Lung (tissue), 12 donors: Measurements from ENCODE around the gene F12. TPM values are rescaled to one million over a fixed set of nuclear protein-coding genes. Genes with fewer than 3 reads are reported as not detected.

ENCODE experiments used
- ATAC-seq: fragments of 200-7000 bp; cut with Tn5 transposase; one replicate; pipeline ENCODE4 v1.9.1; 2020; ENCODE audit warnings: moderate number of reproducible peaks; ENCODE audit not compliant: insufficient read depth, low FRiP score
- DNase-seq, 3 donors: peaks; one replicate each; pipeline ENCODE4 v3.0.0-alpha.2; 2013 to 2017
- H3K27ac ChIP-seq, 2 donors: one replicate each; pipeline ENCODE4 v1.5.1; 2013; ENCODE audit warnings: mild to moderate bottlenecking in 2 of 2, moderate library complexity in 2 of 2, control low read depth in 1 of 2, inconsistent platforms in 1 of 2, low read depth in 1 of 2, low read length in 1 of 2
- H3K27me3 ChIP-seq, 3 donors: one replicate each; pipeline ENCODE4 v1.5.1; 2013; ENCODE audit warnings: low read length in 2 of 3; ENCODE audit not compliant: control insufficient read depth in 3 of 3, insufficient read depth in 3 of 3
- H3K36me3 ChIP-seq, 4 donors: one replicate each; pipeline ENCODE4 v1.5.1; 2013; ENCODE audit warnings: low read length in 4 of 4, mild to moderate bottlenecking in 1 of 4, moderate library complexity in 1 of 4; ENCODE audit not compliant: control insufficient read depth in 4 of 4, insufficient read depth in 4 of 4
- H3K4me1 ChIP-seq, 5 donors: one replicate each; pipeline ENCODE4 v1.5.1; 2013; ENCODE audit warnings: low read length in 5 of 5, mild to moderate bottlenecking in 2 of 5, moderate library complexity in 1 of 5; ENCODE audit not compliant: control insufficient read depth in 5 of 5, insufficient read depth in 5 of 5
- H3K4me3 ChIP-seq: one replicate; pipeline ENCODE4 v1.5.1; 2013; ENCODE audit warnings: mild to moderate bottlenecking, control low read depth, moderate library complexity
- H3K9ac ChIP-seq, 2 donors: one replicate each; pipeline ENCODE4 v1.5.1; 2013; ENCODE audit warnings: low read length in 2 of 2, control low read depth in 1 of 2; ENCODE audit not compliant: insufficient read depth in 1 of 2
- H3K9me3 ChIP-seq, 4 donors: one replicate each; pipeline ENCODE4 v1.5.1; 2013; ENCODE audit warnings: low read length in 3 of 4, mild to moderate bottlenecking in 1 of 4, moderate library complexity in 1 of 4; ENCODE audit not compliant: control insufficient read depth in 4 of 4, insufficient read depth in 3 of 4
- CTCF ChIP-seq: IDR thresholded peaks from 2 replicates; pipeline ENCODE4 v1.5.1; 2012; ENCODE audit warnings: mild to moderate bottlenecking; ENCODE audit errors: control extremely low read depth, extremely low read depth
- WGBS, 2 donors: extraction: QIAGEN DNeasy Blood & Tissue Kit; methylation state at CpG; one replicate each; pipeline ENCODE4 v1.1.7; 2013; 5-methylcytosine and 5-hydroxymethylcytosine counted together
- polyA plus RNA-seq, 2 donors: library from polyadenylated mRNA; stranded (reverse); fragments of 200-250 nt; gene quantifications; one replicate each; pipeline ENCODE4 v1.2.1, GENCODE V29; 2013
- total RNA-seq, 2 donors: library from RNA; depleted of rRNA in 1 of 2; stranded (reverse); fragments of >200 nt in 1 of 2; gene quantifications; one replicate each; pipeline ENCODE4 v1.2.1, GENCODE V29; 2014 to 2021
- donor health status: control.
- donor health status: control.
- donor health status: Bipolar disorder and iron deficiency.
- donor health status: healthy.
- donor health status: DM: yes; HTN: yes; CAD: no.

F12 gene
- total and polyA plus RNA-seq, 4 donors = 1.3 to 1.7 (median 1.4) TPM; not detected in 1

- Histone ChIP-seq H3K9me3 (no peaks in the 10 kb centered on the region), H3K9ac (no peak overlapping the region), H3K4me3 (no peak overlapping the region), H3K27ac (no peak overlapping the region), H3K4me1 (no peaks in the 10 kb centered on the region), H3K27me3 (no peaks in the 10 kb centered on the region), H3K36me3 (peaks cover 0 to 69% (median 31%) of the 10 kb centered on the region in 4 donors)
- WGBS, 2 donors = 93 to 95% methylated on average over 20 of the region's 20 CpGs
- TF ChIP-seq CTCF = no peak
- no peak for ATAC-seq
- DNase-seq = no peak
These were observed 25.8 kb upstream of the F12 start for GRCh38 chr5:177434942-177435738.

GRCh38 chr5:177434437-177434836, 25.1 kb upstream of the F12 start:
- Histone ChIP-seq H3K9me3 (no peaks in the 10 kb centered on the region), H3K4me1 (peaks cover 0 to 4% (median 0%) of the 10 kb centered on the region in 5 donors), H3K4me3 (no peak overlapping the region), H3K9ac (no peak overlapping the region), H3K27ac (no peak overlapping the region), H3K27me3 (no peaks in the 10 kb centered on the region), H3K36me3 (peaks cover 0 to 69% (median 29%) of the 10 kb centered on the region in 4 donors)
- TF ChIP-seq CTCF = no peak
- no peak for DNase-seq
- no peak for ATAC-seq
- whole genome bisulfite sequencing, 2 donors = 88 to 91% methylated on average over 8 of the region's 8 CpGs

- no peak overlapping the region for H3K9ac ChIP-seq
- peaks cover 0 to 9% (median 0%) of the 10 kb centered on the region in 5 donors for H3K4me1 ChIP-seq
- 88 to 93% methylated on average over 29 of the region's 29 CpGs for WGBS, 2 donors
- no peak overlapping the region for H3K4me3 ChIP-seq
- no peak overlapping the region for H3K27ac ChIP-seq
- DNase-seq (no peak), ATAC-seq (no peak)
- no peaks in the 10 kb centered on the region for H3K27me3 ChIP-seq
- peaks cover 0 to 69% (median 28%) of the 10 kb centered on the region in 4 donors for H3K36me3 ChIP-seq
- no peaks in the 10 kb centered on the region for H3K9me3 ChIP-seq
- TF ChIP-seq CTCF = no peak
These were observed 24.4 kb upstream of the F12 start for GRCh38 chr5:177433658-177434217.
